A673 (cell line): Measurements from ENCODE around the gene PASD1.
A peak's percentile ranks its signal among the peaks of the same experiment; 100 is the strongest.

Experiments used
- EZH2 ChIP-seq: fragments of 200-600 bp; sonication (generic); IDR thresholded peaks from 2 replicates; pipeline ENCODE4 v1.6.1; 2017; ENCODE audit warnings: borderline replicate concordance, low read depth, mild to moderate bottlenecking, mixed read lengths, antibody characterized with exemption, low read length; ENCODE audit not compliant: poor library complexity, severe bottlenecking
- TF ChIP-seq, protein P1 (sequence below): fragments of 300-800, 200-600 bp; sonication (generic); conservative IDR thresholded peaks from 2 replicates; pipeline ENCODE4 v1.5.1; 2017; ENCODE audit warnings: low read depth, mild to moderate bottlenecking, antibody characterized with exemption, low read length, moderate library complexity, mixed read lengths

DNA sequence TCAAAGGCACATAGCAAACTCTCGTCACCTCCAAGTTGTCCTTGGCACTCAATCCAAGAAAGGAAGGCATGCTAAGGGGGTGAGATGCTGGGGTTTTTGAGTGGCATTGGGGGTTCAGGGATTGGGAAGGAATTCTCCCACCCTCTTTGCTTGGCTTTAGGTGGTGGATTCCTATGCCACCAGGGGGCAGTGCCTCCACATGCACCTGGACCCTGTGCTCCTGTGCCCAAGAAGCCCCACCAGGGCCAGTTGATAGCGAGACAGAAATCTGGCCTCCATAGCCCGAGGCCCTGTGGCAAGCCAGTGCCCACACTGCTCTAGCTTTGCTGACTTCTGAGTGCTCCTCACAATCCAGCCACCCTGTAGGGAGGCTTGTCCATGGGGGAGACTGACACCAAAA lies 150.4 kb downstream of the PASD1 start:
- TF ChIP-seq, protein P1, sequence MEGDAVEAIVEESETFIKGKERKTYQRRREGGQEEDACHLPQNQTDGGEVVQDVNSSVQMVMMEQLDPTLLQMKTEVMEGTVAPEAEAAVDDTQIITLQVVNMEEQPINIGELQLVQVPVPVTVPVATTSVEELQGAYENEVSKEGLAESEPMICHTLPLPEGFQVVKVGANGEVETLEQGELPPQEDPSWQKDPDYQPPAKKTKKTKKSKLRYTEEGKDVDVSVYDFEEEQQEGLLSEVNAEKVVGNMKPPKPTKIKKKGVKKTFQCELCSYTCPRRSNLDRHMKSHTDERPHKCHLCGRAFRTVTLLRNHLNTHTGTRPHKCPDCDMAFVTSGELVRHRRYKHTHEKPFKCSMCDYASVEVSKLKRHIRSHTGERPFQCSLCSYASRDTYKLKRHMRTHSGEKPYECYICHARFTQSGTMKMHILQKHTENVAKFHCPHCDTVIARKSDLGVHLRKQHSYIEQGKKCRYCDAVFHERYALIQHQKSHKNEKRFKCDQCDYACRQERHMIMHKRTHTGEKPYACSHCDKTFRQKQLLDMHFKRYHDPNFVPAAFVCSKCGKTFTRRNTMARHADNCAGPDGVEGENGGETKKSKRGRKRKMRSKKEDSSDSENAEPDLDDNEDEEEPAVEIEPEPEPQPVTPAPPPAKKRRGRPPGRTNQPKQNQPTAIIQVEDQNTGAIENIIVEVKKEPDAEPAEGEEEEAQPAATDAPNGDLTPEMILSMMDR, result peak; percentile 65
- no peak for TF ChIP-seq EZH2
